Ishikawa (cell line): ENCODE data around the gene MEGF9.

ENCODE experiments used
- CEBPB ChIP-seq: IDR thresholded peaks from 2 replicates; pipeline ENCODE4 v1.6.1; 2012
- CREB1 ChIP-seq: IDR thresholded peaks from 2 replicates; pipeline ENCODE4 v1.6.1; 2012; ENCODE audit warnings: low read depth
- EGR1 ChIP-seq: IDR thresholded peaks from 2 replicates; pipeline ENCODE4 v1.6.1; 2012
- EP300 ChIP-seq: IDR thresholded peaks from 2 replicates; pipeline ENCODE4 v1.6.1; 2012; ENCODE audit warnings: borderline replicate concordance
- FOXM1 ChIP-seq: IDR thresholded peaks from 2 replicates; pipeline ENCODE4 v1.6.1; 2012; ENCODE audit warnings: low read depth, borderline replicate concordance
- NFIC ChIP-seq: IDR thresholded peaks from 2 replicates; pipeline ENCODE4 v1.6.1; 2012
- RAD21 ChIP-seq: IDR thresholded peaks from 2 replicates; pipeline ENCODE4 v1.6.1; 2012; ENCODE audit warnings: low read depth
- TAF1 ChIP-seq: IDR thresholded peaks from 2 replicates; pipeline ENCODE4 v1.6.1; 2012; ENCODE audit warnings: low read depth, mild to moderate bottlenecking
- TCF12 ChIP-seq: IDR thresholded peaks from 2 replicates; pipeline ENCODE4 v1.6.1; 2012; ENCODE audit warnings: low read depth
- TEAD4 ChIP-seq: IDR thresholded peaks from 2 replicates; pipeline ENCODE4 v1.6.1; 2012
- YY1 ChIP-seq: IDR thresholded peaks from 2 replicates; pipeline ENCODE4 v1.6.1; 2012; ENCODE audit warnings: low read depth
- ZBTB7A ChIP-seq: IDR thresholded peaks from 2 replicates; pipeline ENCODE4 v1.6.1; 2012; ENCODE audit warnings: low read depth
- TF ChIP-seq, protein P1 (sequence below): IDR thresholded peaks from 2 replicates; pipeline ENCODE4 v1.6.1; 2012
- TF ChIP-seq, protein P2 (sequence below): IDR thresholded peaks from 2 replicates; pipeline ENCODE4 v1.6.1; 2012
- TF ChIP-seq, protein P3 (sequence below): IDR thresholded peaks from 2 replicates; pipeline ENCODE4 v1.6.1; 2012; ENCODE audit warnings: low read depth, mild to moderate bottlenecking

MEGF9 gene

GRCh38 chr9:120717176-120717575 lies 2.9 kb upstream of the MEGF9 start:
- TF ChIP-seq TAF1 (no peak), EP300 (no peak), FOXM1 (no peak), YY1 (no peak), EGR1 (no peak), CEBPB (no peak), RAD21 (no peak), TEAD4 (no peak), ZBTB7A (no peak), NFIC (no peak), TCF12 (no peak), CREB1 (no peak)
- TF ChIP-seq, protein P1, sequence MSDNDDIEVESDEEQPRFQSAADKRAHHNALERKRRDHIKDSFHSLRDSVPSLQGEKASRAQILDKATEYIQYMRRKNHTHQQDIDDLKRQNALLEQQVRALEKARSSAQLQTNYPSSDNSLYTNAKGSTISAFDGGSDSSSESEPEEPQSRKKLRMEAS = no peak
- TF ChIP-seq, protein P2, sequence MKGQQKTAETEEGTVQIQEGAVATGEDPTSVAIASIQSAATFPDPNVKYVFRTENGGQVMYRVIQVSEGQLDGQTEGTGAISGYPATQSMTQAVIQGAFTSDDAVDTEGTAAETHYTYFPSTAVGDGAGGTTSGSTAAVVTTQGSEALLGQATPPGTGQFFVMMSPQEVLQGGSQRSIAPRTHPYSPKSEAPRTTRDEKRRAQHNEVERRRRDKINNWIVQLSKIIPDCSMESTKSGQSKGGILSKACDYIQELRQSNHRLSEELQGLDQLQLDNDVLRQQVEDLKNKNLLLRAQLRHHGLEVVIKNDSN = no peak
- TF ChIP-seq, protein P3, sequence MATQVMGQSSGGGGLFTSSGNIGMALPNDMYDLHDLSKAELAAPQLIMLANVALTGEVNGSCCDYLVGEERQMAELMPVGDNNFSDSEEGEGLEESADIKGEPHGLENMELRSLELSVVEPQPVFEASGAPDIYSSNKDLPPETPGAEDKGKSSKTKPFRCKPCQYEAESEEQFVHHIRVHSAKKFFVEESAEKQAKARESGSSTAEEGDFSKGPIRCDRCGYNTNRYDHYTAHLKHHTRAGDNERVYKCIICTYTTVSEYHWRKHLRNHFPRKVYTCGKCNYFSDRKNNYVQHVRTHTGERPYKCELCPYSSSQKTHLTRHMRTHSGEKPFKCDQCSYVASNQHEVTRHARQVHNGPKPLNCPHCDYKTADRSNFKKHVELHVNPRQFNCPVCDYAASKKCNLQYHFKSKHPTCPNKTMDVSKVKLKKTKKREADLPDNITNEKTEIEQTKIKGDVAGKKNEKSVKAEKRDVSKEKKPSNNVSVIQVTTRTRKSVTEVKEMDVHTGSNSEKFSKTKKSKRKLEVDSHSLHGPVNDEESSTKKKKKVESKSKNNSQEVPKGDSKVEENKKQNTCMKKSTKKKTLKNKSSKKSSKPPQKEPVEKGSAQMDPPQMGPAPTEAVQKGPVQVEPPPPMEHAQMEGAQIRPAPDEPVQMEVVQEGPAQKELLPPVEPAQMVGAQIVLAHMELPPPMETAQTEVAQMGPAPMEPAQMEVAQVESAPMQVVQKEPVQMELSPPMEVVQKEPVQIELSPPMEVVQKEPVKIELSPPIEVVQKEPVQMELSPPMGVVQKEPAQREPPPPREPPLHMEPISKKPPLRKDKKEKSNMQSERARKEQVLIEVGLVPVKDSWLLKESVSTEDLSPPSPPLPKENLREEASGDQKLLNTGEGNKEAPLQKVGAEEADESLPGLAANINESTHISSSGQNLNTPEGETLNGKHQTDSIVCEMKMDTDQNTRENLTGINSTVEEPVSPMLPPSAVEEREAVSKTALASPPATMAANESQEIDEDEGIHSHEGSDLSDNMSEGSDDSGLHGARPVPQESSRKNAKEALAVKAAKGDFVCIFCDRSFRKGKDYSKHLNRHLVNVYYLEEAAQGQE = no peak

GRCh38 chr9:120716483-120716882 lies 2.2 kb upstream of the MEGF9 start:
- TF ChIP-seq, protein P2 = no peak
- no peak for TF ChIP-seq RAD21
- no peak for TF ChIP-seq YY1

DNA sequence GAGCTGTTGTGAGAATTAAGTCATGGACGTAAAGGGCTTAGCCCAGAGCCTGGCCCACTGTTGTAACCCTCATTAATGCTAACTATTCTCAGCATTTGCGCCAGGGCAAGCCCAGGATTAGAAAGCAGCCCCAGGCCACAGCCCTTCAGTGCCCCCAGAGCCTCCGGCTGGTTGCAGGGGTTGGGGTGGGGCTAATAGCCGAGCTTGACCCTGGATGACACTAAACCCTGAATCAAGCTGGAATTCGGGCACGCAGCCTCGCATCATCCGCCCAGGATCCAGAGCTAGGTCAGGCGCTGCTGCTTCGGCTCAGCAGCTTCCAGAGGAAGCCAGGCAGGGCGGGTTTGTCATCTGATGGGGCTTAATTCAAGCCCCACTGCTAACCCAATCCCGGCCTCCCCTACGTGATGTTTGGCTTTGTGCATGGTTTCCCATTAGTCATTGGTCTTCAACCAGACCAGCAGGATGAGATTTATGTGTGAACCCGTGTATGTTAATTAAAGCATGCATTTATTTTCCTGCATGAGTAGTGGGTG lies 1.2 kb upstream of the MEGF9 start:
- TF ChIP-seq TAF1 = no peak
- TF ChIP-seq FOXM1 = no peak
- TF ChIP-seq, protein P3 = no peak
- no peak for TF ChIP-seq EP300
- TF ChIP-seq CREB1 = no peak
- TF ChIP-seq NFIC = no peak

DNA sequence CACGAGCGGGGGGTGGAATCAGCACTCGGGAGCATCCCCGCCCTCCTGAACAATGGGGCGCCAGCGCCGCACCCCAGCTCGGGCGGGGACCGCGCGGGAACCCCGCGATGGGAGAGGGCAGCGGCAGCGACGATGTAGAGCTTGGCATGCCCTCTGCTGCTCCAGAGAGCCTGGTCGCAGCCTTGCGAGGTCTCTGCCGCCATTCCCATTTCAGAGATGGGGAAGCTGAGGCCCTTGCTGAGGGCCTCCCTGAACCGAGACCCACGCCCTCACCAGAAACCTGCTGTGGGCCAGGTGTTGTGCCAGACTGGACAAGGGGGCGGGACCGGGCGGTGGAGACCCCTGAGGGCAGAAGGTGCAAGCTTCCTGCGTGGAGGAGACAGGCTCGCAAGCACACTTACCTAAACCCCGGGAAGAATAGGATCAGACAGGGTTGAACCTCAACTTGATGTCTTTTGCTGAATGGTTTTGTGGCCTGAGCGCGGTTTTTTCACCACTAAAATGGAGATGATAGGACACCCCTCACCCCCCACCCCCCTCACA lies 647 bp upstream of the MEGF9 start:
- TF ChIP-seq TAF1 (no peak), YY1 (no peak), FOXM1 (no peak), TEAD4 (no peak), RAD21 (no peak), EGR1 (no peak), NFIC (no peak), TCF12 (no peak), CREB1 (no peak), EP300 (no peak), CEBPB (no peak), ZBTB7A (no peak)
- TF ChIP-seq, protein P2 = no peak
- TF ChIP-seq, protein P3 = no peak
